GM19099 (cell line): ENCODE results near the gene TIPRL.

Experiments used
- POLR2A ChIP-seq: IDR thresholded peaks from 3 replicates; pipeline ENCODE4 v1.6.1; 2011; ENCODE audit warnings: low read depth; ENCODE audit not compliant: insufficient read length; ENCODE audit errors: extremely low read depth

TIPRL gene

GRCh38 chr1:168179438-168180147, 831 bp downstream of the TIPRL start:
- no peak for TF ChIP-seq POLR2A

GRCh38 chr1:168180148-168180524, 1.4 kb downstream of the TIPRL start:
- no peak for TF ChIP-seq POLR2A

GRCh38 chr1:168187177-168187576, 8.4 kb downstream of the TIPRL start:
- no peak for TF ChIP-seq POLR2A

GRCh38 chr1:168190403-168190802, 11.6 kb downstream of the TIPRL start:
- no peak for TF ChIP-seq POLR2A

GRCh38 chr1:168195199-168196135, 16.7 kb downstream of the TIPRL start:
- TF ChIP-seq POLR2A: no peak

- TF ChIP-seq POLR2A: no peak
Measured at GRCh38 chr1:168199056-168199455, 20.3 kb downstream of the TIPRL start.

GRCh38 chr1:168202941-168203654, 24.3 kb downstream of the TIPRL start:
- no peak for TF ChIP-seq POLR2A

- no peak for TF ChIP-seq POLR2A
Measured at GRCh38 chr1:168206111-168206510, 27.3 kb downstream of the TIPRL start.

GRCh38 chr1:168210312-168210711, 31.6 kb downstream of the TIPRL start:
- TF ChIP-seq POLR2A: no peak

- TF ChIP-seq POLR2A: no peak
Measured at GRCh38 chr1:168213349-168213748, 34.6 kb downstream of the TIPRL start.

GRCh38 chr1:168216171-168216570, 37.4 kb downstream of the TIPRL start:
- no peak for TF ChIP-seq POLR2A

- TF ChIP-seq POLR2A: no peak
Measured at GRCh38 chr1:168217664-168218063, 38.9 kb downstream of the TIPRL start.

- TF ChIP-seq POLR2A: no peak
Measured at GRCh38 chr1:168218658-168219057, 39.9 kb downstream of the TIPRL start.

- TF ChIP-seq POLR2A: no peak
Measured at GRCh38 chr1:168220470-168220871, 41.7 kb downstream of the TIPRL start.

GRCh38 chr1:168221275-168221674, 42.5 kb downstream of the TIPRL start:
- TF ChIP-seq POLR2A: no peak
